GM19351 (cell line): Measurements from ENCODE around the gene SNUPN.
A peak's percentile ranks its signal among the peaks of the same experiment; 100 is the strongest.

Source experiments
- ATAC-seq: cut with Tn5 transposase; IDR thresholded peaks from one replicate; pipeline ENCODE4 v1.9.1; 2021; ENCODE audit warnings: mild to moderate bottlenecking, moderate library complexity; ENCODE audit not compliant: unreplicated experiment

SNUPN gene

GRCh38 chr15:75654201-75654907, 28.8 kb upstream of the SNUPN start:
- no peak for ATAC-seq

- ATAC-seq = no peak
Measured at GRCh38 chr15:75653347-75653913, 27.9 kb upstream of the SNUPN start.

GRCh38 chr15:75651810-75652543, 26.5 kb upstream of the SNUPN start:
- no peak for ATAC-seq

GRCh38 chr15:75650908-75651809, 25.6 kb upstream of the SNUPN start:
- ATAC-seq = no peak

GRCh38 chr15:75649848-75650247, 24.3 kb upstream of the SNUPN start:
- no peak for ATAC-seq

- ATAC-seq = no peak
Measured at GRCh38 chr15:75649045-75649761, 23.7 kb upstream of the SNUPN start.

GRCh38 chr15:75648156-75649000, 22.9 kb upstream of the SNUPN start:
- no peak for ATAC-seq

- peak; percentile 47 for ATAC-seq
Measured at GRCh38 chr15:75647370-75648155, 22.0 kb upstream of the SNUPN start, which contains the start of gene SNX33. Gene SNX33 (plus strand): TSS chr15:75647912. CDS start chr15:75649103, 1,191 bp downstream.

- ATAC-seq = no peak
Measured at GRCh38 chr15:75646944-75647364, 21.4 kb upstream of the SNUPN start.

- ATAC-seq = no peak
Measured at GRCh38 chr15:75646112-75646943, 20.8 kb upstream of the SNUPN start.

GRCh38 chr15:75644376-75644775, 18.9 kb upstream of the SNUPN start:
- no peak for ATAC-seq

- ATAC-seq = no peak
Measured at GRCh38 chr15:75641603-75642002, 16.1 kb upstream of the SNUPN start.

- no peak for ATAC-seq
Measured at GRCh38 chr15:75641179-75641503, 15.6 kb upstream of the SNUPN start.

- peak; percentile 33 for ATAC-seq
Measured at GRCh38 chr15:75640483-75641178, 15.1 kb upstream of the SNUPN start.

- peak; percentile 89 for ATAC-seq
Measured at GRCh38 chr15:75639709-75640482, 14.4 kb upstream of the SNUPN start, which contains the start of gene IMP3. Gene IMP3 (minus strand): TSS chr15:75640224. CDS start chr15:75640168, 56 bp downstream.

- ATAC-seq = no peak
Measured at GRCh38 chr15:75639191-75639708, 13.7 kb upstream of the SNUPN start.
